Keratinocyte (primary cell): ENCODE data around the gene CACNA1C. TPM values are rescaled to one million over a fixed set of nuclear protein-coding genes. Genes with fewer than 3 reads are reported as not detected.

Experiments
- DNase-seq: peaks from one replicate; pipeline ENCODE4 v3.0.0-alpha.2; 2011; ENCODE audit warnings: low read depth, missing footprints, low spot score
- FAIRE-seq: peaks from 2 replicates; lab custom pipeline; 2011; peaks lifted over from hg19 to GRCh38; lab: Jason Lieb, UNC
- H2AFZ ChIP-seq: 2 replicates; pipeline ENCODE4 v1.6.0; 2012; ENCODE audit warnings: low read length, control low read depth, inconsistent platforms; ENCODE audit not compliant: control insufficient read depth
- H3K27ac ChIP-seq: 2 replicates; pipeline ENCODE4 v1.5.1; 2011; ENCODE audit warnings: low read length; ENCODE audit not compliant: control insufficient read depth, insufficient read depth
- H3K27me3 ChIP-seq: 3 replicates; pipeline ENCODE4 v1.6.0; 2011; ENCODE audit warnings: low read length; ENCODE audit not compliant: control insufficient read depth, insufficient read depth; ENCODE audit errors: extremely low read depth
- H3K36me3 ChIP-seq, 2 experiments: 2 replicates in 1 of 2; 3 replicates in 1 of 2; pipeline ENCODE4 v1.5.1; 2011; ENCODE audit warnings: low read length in 2 of 2, mild to moderate bottlenecking in 1 of 2; ENCODE audit not compliant: control insufficient read depth in 2 of 2, insufficient read depth in 2 of 2; ENCODE audit errors: extremely low read depth in 1 of 2
- H3K4me1 ChIP-seq: 3 replicates; pipeline ENCODE4 v1.5.1; 2011; ENCODE audit warnings: low read length; ENCODE audit not compliant: control insufficient read depth, insufficient read depth; ENCODE audit errors: extremely low read depth
- H3K4me2 ChIP-seq: 3 replicates; pipeline ENCODE4 v1.6.0; 2011; ENCODE audit warnings: low read depth, low read length; ENCODE audit not compliant: control insufficient read depth, insufficient read depth; ENCODE audit errors: extremely low read depth
- H3K4me3 ChIP-seq, 3 experiments: fragments of 200-600 bp in 1 of 3; sonication (generic) in 1 of 3; 2 replicates in 2 of 3; 3 replicates in 1 of 3; pipeline ENCODE4 v1.5.1; 2011 to 2016; ENCODE audit warnings: low read length in 3 of 3, mild to moderate bottlenecking in 3 of 3, control low read depth in 2 of 3, inconsistent platforms in 1 of 3, low read depth in 1 of 3, mixed read lengths in 1 of 3, mixed run types in 1 of 3, moderate library complexity in 1 of 3; ENCODE audit not compliant: control insufficient read depth in 2 of 3, insufficient read depth in 2 of 3; ENCODE audit errors: extremely low read depth in 1 of 3
- H3K79me2 ChIP-seq: 2 replicates; pipeline ENCODE4 v1.6.0; 2012; ENCODE audit warnings: low read length; ENCODE audit not compliant: control insufficient read depth, insufficient read depth
- H3K9ac ChIP-seq: 3 replicates; pipeline ENCODE4 v1.6.0; 2011; ENCODE audit warnings: low read length; ENCODE audit not compliant: control insufficient read depth, insufficient read depth; ENCODE audit errors: extremely low read depth
- H3K9me1 ChIP-seq: 3 replicates; pipeline ENCODE4 v1.6.0; 2011; ENCODE audit warnings: low read length; ENCODE audit not compliant: control insufficient read depth, insufficient read depth; ENCODE audit errors: extremely low read depth
- H3K9me3 ChIP-seq: 2 replicates; pipeline ENCODE4 v1.5.1; 2012; ENCODE audit warnings: low read depth, low read length; ENCODE audit not compliant: control insufficient read depth
- H4K20me1 ChIP-seq: 3 replicates; pipeline ENCODE4 v1.6.0; 2011; ENCODE audit warnings: low read length; ENCODE audit not compliant: control insufficient read depth, insufficient read depth; ENCODE audit errors: extremely low read depth
- EZH2 ChIP-seq: IDR thresholded peaks from one replicate; pipeline ENCODE4 v1.6.1; 2012; ENCODE audit warnings: inconsistent platforms, mild to moderate bottlenecking, low read length, moderate library complexity
- dilution Hi-C: fragments of 300-500 bp; cut with MboI; formaldehyde crosslinking; loops from one replicate; pipeline ENCODE4 v1.7.0; 2020; ENCODE audit warnings: low sequenced_read_pairs; ENCODE audit not compliant: extremely low pct_ligation_motif_present
- polyA plus RNA-seq, 5 experiments: library from polyadenylated mRNA; depleted of rRNA in 3 of 5; stranded (reverse) in 3 of 5; stranded (forward) in 1 of 5; unstranded in 1 of 5; fragments of >200 nt; gene quantifications; 1 replicate in 1 of 5; 2 replicates in 3 of 5; 3 replicates in 1 of 5; pipeline versions ENCODE4 v1.2.1 to v1.2.3, GENCODE V29; 2011 to 2012; ENCODE audit warnings: missing spikeins in 2 of 5, low read depth in 1 of 5, low replicate concordance in 1 of 5
- TF ChIP-seq, protein P1 (sequence below), 3 experiments: IDR thresholded peaks in 1 of 3; conservative IDR thresholded peaks in 1 of 3; optimal IDR thresholded peaks in 1 of 3; 2 replicates in 2 of 3; 3 replicates in 1 of 3; pipeline versions ENCODE3 to v1.5.1; 2011; ENCODE audit warnings: low read length in 3 of 3, mild to moderate bottlenecking in 3 of 3, moderate library complexity in 2 of 3, control low read depth in 1 of 3, inconsistent platforms in 1 of 3; ENCODE audit not compliant: insufficient read depth in 2 of 3; ENCODE audit errors: extremely low read depth in 1 of 3

Gene CACNA1C
- polyA plus RNA-seq, 1 donor (not counting 4 experiments of a cell fraction or from before 2014, with no cell fraction given) = not detected

DNA sequence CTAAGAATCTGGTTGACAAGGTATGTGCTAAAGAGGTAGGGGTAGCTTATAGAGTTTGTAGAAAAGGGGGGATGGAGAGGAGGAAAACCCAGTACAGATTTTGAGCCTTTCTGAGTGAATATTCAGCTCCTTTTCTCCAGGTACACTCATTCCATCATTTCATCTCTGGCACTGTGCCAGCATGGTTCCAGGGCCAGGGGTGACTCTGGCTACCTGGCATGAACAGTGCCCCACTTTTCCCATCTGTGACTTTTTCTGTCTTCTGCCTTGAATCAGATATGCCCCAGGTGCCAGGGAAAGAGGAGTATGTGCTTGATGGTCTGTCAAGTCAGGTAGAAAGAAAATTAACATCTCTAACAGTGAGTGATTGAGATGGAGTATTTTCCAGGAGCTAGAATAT is 175.7 kb downstream of the CACNA1C start:
- dilution Hi-C loops = no loop called here
- H2AFZ ChIP-seq = no peak overlapping the region
- no peak for TF ChIP-seq EZH2
- TF ChIP-seq, protein P1, sequence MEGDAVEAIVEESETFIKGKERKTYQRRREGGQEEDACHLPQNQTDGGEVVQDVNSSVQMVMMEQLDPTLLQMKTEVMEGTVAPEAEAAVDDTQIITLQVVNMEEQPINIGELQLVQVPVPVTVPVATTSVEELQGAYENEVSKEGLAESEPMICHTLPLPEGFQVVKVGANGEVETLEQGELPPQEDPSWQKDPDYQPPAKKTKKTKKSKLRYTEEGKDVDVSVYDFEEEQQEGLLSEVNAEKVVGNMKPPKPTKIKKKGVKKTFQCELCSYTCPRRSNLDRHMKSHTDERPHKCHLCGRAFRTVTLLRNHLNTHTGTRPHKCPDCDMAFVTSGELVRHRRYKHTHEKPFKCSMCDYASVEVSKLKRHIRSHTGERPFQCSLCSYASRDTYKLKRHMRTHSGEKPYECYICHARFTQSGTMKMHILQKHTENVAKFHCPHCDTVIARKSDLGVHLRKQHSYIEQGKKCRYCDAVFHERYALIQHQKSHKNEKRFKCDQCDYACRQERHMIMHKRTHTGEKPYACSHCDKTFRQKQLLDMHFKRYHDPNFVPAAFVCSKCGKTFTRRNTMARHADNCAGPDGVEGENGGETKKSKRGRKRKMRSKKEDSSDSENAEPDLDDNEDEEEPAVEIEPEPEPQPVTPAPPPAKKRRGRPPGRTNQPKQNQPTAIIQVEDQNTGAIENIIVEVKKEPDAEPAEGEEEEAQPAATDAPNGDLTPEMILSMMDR (optimal IDR thresholded peaks at IDR 0.05 in 1 of 3, IDR thresholded peaks at IDR 0.05 in 1 of 3, conservative IDR thresholded peaks at IDR 0.05 in 1 of 3; ENCODE audit: extremely low read depth in 1 of 3, insufficient read depth in 2 of 3, low read length in 3 of 3) = no peak
- no peaks in the 10 kb centered on the region for H3K4me1 ChIP-seq
- no peaks in the 10 kb centered on the region for H3K79me2 ChIP-seq
- FAIRE-seq = no peak
- peaks cover 2% of the 10 kb centered on the region for H3K27me3 ChIP-seq
- H4K20me1 ChIP-seq = no peaks in the 10 kb centered on the region
- no peaks in the 10 kb centered on the region for H3K36me3 ChIP-seq
- H3K9ac ChIP-seq = no peak overlapping the region
- H3K9me1 ChIP-seq = no peaks in the 10 kb centered on the region
- no peak overlapping the region for H3K4me3 ChIP-seq
- DNase-seq = no peak
- H3K9me3 ChIP-seq = no peaks in the 10 kb centered on the region
- no peak overlapping the region for H3K27ac ChIP-seq
- H3K4me2 ChIP-seq = no peak overlapping the region

DNA sequence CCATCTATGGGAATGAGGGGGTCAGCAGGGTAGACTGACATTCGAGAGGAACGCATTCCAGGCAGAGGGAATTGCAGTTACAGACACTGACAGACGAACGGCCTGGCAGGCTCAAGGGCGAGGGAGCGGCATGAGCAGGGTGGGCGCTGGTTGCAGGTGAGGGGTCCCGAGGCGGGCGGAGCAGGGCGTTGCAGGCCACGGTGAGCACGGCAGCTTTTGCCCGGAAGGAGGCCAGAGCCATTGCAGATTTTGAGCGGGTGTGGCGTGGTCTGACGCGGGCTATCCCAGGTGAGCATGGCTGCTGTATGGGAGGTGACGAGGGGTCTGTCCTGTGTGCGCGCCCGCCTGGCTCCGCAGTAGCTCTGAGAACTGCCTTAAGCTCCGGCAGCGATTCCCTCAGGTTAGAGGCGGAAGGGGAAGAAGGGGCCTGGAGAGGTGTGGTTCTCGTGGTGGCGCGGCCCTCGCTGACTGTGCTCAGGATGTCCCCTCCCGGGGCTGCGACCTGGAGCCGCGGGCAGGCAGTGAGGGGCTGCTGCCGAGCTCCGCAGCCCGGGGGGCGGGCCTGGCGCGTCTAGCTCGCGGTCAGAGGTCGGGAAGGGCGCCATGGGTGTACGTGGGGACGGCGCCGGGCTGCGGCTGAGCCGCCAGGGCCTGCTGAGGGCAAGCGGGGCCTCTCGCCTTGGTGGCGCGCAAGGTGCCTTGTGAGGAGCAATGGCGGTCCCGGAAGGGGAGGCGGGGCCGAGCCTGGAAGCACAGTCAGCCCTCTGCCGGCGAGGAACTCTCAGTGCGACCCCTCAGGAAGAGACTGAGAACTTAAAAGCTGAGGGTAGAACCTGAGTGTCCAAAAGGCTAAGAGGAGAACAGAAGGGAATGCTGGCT is 177.1 kb downstream of the CACNA1C start:
- Histone ChIP-seq H3K4me3 (no peak overlapping the region), H3K9me3 (no peaks in the 10 kb centered on the region), H3K4me1 (no peaks in the 10 kb centered on the region), H3K9me1 (no peaks in the 10 kb centered on the region), H3K27ac (no peak overlapping the region), H3K27me3 (peaks cover 2% of the 10 kb centered on the region), H3K9ac (no peak overlapping the region), H4K20me1 (no peaks in the 10 kb centered on the region), H3K36me3 (no peaks in the 10 kb centered on the region), H3K4me2 (no peak overlapping the region), H2AFZ (no peak overlapping the region), H3K79me2 (no peaks in the 10 kb centered on the region)
- no peak for TF ChIP-seq EZH2
- TF ChIP-seq, protein P1 (optimal IDR thresholded peaks at IDR 0.05 in 1 of 3, IDR thresholded peaks at IDR 0.05 in 1 of 3, conservative IDR thresholded peaks at IDR 0.05 in 1 of 3; ENCODE audit: extremely low read depth in 1 of 3, insufficient read depth in 2 of 3, low read length in 3 of 3) = no peak
- no peak for DNase-seq
- dilution Hi-C loops = no loop called here
- no peak for FAIRE-seq
